Limb (tissue), 2 donors: ENCODE results near the gene FERMT3.

ENCODE experiments used
- DNase-seq, 2 donors: peaks; one replicate each; pipeline ENCODE4 v3.0.0-alpha.2; 2016; ENCODE audit errors: extremely low spot score in 2 of 2

The FERMT3 gene

GRCh38 chr11:64219354-64219684 is 12.8 kb downstream of the FERMT3 start:
- peak in 1 of 2 donors; percentile 30 for DNase-seq

DNA sequence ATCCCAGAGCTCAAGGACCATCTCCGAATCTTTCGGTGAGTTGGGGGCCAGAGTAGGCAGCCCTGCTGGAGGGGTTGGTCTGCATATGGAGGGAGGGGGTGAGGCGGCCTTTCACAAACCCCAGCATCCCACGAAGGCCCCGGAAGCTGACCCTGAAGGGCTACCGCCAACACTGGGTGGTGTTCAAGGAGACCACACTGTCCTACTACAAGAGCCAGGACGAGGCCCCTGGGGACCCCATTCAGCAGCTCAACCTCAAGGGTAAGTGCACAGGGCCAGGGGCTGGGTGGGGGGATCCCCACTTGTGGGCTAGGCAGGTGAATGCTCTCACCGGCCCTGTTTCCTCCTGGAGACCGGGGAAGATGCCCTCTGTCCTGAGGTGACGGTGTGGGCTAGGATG is 13.2 kb downstream of the FERMT3 start:
- no peak for DNase-seq

GRCh38 chr11:64220271-64220670 is 13.8 kb downstream of the FERMT3 start:
- DNase-seq = no peak

GRCh38 chr11:64220798-64221197 is 14.3 kb downstream of the FERMT3 start:
- DNase-seq = no peak

DNA sequence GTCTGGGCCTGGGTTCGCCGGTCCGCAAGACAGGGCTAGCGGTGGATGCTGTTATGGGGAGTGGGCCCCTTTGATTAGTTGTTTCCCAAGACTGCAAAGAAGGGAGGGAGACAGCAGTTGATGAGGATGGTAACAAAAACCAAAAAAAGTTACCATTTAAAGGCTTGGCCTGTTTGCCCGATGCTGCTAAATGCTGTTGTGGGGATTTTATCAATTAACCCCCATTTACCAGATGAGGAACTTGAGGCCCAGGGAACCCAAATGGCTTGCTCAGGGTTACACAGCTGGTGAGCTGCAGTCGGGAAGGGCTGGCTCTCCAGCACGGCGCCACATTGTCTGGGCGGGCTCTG is 16.1 kb downstream of the FERMT3 start:
- DNase-seq = no peak

GRCh38 chr11:64223001-64223651 is 16.6 kb downstream of the FERMT3 start:
- peak in 1 of 2 donors; percentile 38 for DNase-seq

GRCh38 chr11:64224151-64224890 is 17.8 kb downstream of the FERMT3 start:
- DNase-seq = no peak

DNA sequence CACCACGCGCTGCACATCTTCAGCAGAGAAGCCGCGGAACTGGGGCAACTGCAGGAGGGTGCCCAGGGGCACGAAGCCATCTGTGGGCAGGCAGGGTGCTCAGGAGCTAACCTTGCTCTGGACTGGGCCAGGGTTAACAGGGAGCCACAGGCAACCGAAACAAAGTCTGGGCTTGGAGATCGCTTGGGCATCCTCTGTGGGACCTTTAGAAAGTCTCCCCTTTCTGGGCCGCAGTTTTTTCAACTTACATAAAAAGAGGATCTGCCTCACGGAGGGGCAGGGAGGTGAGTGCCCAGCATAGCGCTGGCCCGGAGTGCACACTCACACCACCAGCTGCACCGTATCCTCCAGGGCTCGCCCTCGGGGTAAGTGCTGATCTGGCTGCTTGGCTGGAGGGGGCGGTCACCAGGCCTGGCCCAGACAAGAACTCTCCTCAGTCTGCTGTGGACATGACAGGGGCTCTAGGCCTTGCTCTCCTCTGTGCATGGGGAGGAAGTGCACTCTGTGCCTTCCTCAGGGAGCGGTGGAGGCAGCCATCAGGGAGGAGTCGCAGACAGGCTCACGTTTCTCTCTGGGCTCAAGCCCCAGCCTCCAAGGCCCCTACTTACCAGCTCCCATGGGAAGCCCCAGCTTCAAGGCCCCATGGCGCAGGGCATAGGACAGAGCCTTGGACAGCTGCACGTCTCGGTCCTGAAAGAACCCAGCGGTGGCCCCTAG is 18.5 kb downstream of the FERMT3 start:
- peak in 1 of 2 donors; percentile 36 for DNase-seq

GRCh38 chr11:64225608-64226506 is 19.3 kb downstream of the FERMT3 start, which contains the start of the genes NUDT22 and TRPT1:
TSS of gene NUDT22 (plus strand) at chr11:64226274. CDS start at chr11:64226653, 379 bp downstream.
TSS of gene TRPT1 (minus strand) at chr11:64226186. CDS start at chr11:64225860, 326 bp downstream.
- peak; percentile 84 to 95 for DNase-seq

DNA sequence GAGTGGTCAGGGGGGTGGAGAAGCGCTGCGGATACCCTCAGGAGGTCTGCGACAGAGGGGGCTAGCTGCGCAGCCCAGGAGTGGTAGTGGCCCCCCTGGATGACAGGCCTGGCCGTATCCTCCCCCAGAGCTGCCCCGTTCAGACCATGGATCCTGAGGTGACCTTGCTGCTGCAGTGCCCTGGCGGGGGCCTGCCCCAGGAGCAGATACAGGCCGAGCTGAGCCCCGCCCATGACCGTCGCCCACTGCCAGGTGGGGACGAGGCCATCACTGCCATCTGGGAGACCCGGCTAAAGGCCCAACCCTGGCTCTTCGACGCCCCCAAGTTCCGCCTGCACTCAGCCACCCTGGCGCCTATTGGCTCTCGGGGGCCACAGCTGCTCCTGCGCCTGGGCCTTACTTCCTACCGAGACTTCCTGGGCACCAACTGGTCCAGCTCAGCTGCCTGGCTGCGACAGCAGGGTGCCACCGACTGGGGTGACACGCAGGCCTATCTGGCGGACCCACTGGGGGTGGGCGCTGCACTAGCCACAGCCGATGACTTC is 20.1 kb downstream of the FERMT3 start:
- DNase-seq = no peak

DNA sequence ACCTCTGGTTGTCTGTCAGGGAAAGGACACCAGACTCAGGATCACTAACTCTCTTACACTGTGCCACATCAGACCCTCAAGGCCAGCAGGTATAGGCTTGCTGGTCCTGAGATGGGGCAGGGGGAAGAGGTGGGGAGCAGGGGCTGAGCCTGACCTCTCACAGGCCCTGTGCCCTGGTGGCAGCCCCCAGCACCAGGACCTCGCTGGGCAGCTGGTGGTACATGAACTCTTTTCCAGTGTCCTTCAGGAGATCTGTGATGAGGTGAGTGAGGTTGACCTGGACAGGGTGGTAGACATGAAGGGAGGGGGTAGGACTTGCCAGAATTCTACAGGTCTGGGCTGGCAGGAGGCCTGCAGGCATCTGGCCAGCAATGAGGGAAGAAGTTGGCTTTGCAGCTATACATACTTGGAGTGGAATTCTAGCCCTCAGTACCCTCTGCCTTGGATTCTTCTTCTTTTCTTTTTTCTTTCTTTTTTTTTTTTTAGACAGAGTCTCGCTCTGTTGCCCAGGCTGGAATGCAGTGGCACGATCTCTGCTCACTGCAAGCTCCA is 21.0 kb downstream of the FERMT3 start:
- DNase-seq = no peak

DNA sequence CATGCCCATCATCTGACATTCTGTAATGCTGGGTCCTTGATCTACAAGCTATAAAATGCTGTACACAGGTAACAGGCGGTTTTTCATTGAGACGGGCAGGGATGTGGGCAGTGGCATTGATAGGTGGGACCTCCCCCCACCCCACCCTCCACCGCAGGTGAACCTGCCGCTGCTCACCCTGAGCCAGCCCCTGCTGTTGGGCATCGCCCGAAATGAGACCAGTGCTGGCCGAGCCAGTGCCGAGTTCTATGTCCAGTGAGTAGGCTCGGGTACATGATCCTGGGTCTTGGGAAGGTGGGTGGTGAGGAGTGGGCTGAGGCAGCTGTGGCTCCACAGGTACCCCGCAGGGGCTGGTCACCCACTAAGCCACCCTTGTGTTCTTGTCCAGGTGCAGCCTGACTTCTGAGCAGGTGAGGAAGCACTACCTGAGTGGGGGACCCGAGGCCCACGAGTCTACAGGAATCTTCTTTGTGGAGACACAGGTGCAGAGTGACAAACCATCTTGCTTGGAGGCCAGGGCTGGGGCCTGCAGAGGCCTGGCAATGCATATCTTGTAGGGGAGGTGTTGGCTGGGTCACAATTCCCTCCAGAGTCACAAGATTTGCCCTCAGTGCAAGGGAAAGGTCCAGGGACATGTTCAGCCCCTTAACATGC is 22.7 kb downstream of the FERMT3 start:
- DNase-seq = no peak

DNA sequence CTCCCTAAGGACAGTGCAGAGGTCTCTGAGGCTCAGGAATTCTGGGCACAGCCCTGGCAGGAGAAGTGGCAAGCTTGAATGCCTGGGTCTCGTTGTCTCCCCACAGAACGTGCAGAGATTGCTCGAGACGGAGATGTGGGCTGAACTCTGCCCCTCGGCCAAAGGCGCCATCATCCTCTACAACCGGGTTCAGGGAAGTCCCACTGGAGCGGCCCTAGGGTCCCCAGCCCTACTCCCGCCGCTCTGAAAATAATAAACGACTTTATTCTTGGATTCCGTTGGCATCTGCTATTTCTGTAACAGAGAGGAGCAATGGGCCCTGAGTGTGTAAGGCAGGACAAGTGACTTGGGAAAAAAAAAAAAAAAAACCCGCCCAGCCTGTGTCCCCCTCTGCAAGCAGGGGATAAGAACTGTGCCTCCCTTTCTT is 23.2 kb downstream of the FERMT3 start:
- DNase-seq = no peak

- DNase-seq = peak; percentile 90 to 94
These were observed 23.9 kb downstream of the FERMT3 start, which contains the start of gene DNAJC4 for GRCh38 chr11:64230171-64230984. TSS of gene DNAJC4 (plus strand) at chr11:64230548. CDS start at chr11:64230855, 307 bp downstream.

- no peak for DNase-seq
These were observed 24.5 kb downstream of the FERMT3 start for GRCh38 chr11:64230985-64231365.

- DNase-seq = no peak
These were observed 25.0 kb downstream of the FERMT3 start for GRCh38 chr11:64231546-64231945.

GRCh38 chr11:64232182-64232966 is 25.9 kb downstream of the FERMT3 start:
- DNase-seq = no peak

DNA sequence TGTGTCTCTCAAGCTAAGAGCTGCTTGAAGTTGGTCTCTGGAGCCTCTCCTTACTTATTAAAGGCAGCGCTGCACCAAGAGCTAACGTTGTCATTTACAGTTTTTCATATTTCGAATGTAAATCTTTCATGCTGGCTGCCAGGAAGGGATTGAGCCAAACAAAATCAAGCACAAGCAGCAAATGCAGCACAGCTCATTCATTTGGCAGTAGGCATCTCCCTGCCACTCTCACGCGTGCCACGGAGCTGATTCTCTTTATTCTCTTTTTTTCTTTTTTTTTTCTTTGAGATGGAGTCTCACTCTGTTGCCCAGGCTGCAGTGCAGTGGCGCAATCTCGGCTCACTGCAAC is 26.4 kb downstream of the FERMT3 start:
- DNase-seq = no peak
